GM19193 (cell line): Measurements from ENCODE around the gene SERPINB12.

ENCODE experiments used
- POLR2A ChIP-seq: IDR thresholded peaks from 4 replicates; pipeline ENCODE4 v1.6.1; 2011; ENCODE audit not compliant: insufficient read depth, insufficient read length; ENCODE audit errors: extremely low read depth

Gene SERPINB12, protein sequence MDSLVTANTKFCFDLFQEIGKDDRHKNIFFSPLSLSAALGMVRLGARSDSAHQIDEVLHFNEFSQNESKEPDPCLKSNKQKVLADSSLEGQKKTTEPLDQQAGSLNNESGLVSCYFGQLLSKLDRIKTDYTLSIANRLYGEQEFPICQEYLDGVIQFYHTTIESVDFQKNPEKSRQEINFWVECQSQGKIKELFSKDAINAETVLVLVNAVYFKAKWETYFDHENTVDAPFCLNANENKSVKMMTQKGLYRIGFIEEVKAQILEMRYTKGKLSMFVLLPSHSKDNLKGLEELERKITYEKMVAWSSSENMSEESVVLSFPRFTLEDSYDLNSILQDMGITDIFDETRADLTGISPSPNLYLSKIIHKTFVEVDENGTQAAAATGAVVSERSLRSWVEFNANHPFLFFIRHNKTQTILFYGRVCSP

DNA sequence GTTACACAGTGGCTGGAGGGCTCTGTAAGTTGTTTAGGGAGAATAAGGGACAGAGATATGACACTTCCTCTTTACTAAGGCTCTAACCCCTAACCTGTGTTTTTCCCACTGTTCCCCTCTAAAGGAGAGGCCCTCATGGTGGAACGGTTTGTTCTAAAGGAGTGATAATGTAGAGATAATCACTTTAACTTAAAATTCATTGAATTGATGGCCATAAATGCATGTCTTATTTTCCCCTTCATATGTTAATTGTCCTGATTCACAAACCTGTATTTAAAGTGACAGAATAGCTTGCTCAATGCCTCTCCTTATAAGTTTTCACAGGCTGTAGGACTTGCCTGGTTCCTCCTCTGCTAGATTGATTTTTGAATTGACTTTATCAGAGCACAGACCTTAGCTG is at the start of gene SERPINB12:
Gene SERPINB12, plus strand, starts transcription at position 301 of the 400 bp plus-strand sequence. CDS start 13,791 bp downstream, outside the sequence.
- TF ChIP-seq POLR2A, result no peak

DNA sequence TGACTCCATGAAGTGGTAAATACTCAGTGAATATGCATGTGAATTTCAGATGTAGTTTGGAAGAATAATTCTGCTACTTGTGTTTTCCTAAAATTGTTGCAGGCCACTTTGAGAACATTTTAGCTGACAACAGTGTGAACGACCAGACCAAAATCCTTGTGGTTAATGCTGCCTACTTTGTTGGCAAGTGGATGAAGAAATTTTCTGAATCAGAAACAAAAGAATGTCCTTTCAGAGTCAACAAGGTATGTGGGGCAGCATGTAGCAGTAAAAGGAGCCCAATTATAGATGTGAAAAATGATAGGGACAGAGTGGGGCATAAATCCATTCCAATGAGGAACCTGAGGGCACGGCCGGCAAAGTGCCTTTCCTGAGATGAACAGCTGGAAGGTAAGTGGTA is 49.3 kb upstream of the SERPINB12 start:
- TF ChIP-seq POLR2A, result no peak

DNA sequence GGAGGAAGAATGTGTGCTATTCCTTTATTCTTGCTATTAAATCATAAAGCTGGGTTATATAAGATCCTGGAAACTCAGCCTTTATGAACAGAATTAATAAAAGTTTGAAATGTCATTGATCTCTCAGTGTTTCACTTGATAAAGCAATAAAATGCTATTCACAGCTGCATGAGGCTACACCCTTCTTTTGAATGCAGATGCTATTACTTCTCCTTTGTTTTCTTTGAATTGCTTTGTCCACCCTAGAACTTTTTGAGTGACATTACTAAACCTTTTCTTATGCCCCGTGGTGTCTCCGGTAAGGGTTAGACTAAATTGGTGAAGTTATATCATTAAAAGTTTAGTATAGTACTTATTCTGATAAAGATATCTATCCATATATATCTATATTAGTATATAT is 46.5 kb upstream of the SERPINB12 start:
- no peak for TF ChIP-seq POLR2A

DNA sequence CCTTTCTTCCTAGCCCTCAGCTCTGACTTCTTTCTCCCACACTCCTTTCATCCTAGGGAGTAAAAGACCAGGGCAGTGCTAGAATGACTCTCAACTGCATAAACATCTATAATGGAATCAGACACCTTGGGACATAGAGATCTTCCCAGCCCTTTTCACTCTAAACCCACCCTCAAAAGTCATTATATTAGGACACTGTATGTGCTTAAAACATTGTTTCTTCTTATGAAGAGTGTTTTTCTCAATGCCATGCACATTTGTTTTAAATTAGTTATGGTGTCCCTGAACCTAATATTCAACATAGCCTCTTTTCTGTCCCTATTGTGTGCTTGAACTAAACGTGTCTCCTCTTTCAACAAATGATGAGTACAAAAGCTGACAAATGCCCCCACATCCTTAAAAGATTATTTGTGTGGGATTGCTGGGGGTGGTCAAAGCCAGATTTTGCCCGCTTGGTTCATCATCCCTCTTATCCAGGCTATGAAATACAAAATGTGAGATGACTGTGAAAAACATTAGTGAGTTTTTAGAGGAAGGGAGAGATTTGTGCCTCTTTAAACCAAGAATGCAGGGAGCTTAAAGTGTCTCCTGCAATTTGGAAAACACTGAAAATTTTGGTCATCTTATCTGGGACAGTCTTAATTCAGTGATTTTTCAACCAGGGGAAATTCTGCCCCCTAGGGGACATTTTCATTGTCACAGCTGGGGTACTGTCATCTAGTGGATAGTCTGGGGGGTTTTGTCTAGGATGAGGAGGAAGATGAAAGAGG is 36.4 kb upstream of the SERPINB12 start:
- TF ChIP-seq POLR2A, result no peak

DNA sequence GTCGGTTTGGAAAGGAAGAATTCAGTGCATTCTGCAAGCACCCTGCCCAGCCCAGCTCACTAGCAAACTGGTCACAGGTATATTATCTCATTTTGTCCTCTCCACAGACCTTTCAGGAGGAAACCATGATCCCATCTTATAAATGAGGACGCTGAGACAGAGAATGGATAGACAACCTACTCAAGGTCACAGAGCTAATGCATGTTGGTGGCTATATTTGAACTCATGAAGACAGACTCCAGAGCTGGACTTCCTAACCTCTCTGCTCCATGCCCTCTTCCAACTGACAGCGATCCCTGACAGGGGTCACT is 35.9 kb upstream of the SERPINB12 start:
- TF ChIP-seq POLR2A, result no peak

DNA sequence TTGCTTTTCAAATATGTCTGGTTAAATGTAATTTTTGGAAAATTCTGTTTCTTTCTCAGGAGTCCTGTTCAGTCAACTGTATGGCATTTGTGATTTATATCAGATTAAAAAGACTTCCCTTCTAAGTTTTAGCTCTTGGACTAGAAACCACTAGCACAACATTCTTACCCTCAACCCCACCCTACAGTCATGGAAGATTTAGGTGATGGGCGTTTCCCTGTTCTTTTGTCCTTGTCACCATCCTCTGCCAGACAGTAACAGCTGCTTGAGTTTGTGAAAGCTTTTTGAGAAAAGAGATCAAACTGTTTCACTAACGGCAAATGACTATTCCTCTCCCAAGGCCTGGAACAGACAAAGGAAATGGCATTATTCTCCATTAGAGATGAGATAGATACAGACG is 33.6 kb upstream of the SERPINB12 start:
- no peak for TF ChIP-seq POLR2A

DNA sequence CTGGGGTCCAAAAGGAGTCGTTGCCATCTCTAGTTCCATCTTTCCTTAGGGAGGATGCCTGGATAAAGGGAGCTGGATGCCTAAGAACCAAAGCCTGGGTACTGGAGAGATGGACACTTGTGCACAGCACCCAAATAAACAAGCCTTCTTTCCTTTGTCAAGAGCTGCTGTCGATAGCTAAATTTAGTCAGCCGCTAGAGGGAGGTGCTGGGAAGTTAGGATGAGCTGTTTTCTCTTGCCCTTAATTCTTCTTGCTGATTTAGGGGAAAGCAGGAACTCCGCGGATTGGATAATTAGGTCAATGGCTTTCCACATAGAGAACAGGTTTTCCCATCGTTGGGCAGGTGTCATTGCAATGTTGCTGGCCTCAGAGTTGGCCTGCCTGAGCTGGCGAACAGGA is 30.9 kb upstream of the SERPINB12 start:
- no peak for TF ChIP-seq POLR2A

DNA sequence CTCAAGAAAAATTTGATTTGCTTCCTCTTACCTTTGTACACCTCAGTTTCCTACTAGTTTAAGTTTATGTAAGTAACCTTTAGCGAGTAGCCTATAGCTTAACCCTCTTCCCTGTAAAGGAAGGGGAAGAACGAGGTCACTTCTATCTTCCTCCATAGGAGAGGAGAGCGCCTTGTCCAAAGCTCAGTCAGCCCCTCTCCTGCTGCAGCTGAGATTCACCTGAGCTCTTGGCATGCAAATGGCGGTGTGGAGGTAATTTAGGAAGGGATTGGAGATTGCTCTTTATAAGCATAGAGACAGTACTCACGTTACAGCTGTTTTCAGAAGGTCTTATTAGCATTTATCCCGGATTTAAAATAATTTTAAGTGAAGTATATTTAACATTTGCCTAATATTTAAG is 27.8 kb upstream of the SERPINB12 start:
- TF ChIP-seq POLR2A, result no peak

DNA sequence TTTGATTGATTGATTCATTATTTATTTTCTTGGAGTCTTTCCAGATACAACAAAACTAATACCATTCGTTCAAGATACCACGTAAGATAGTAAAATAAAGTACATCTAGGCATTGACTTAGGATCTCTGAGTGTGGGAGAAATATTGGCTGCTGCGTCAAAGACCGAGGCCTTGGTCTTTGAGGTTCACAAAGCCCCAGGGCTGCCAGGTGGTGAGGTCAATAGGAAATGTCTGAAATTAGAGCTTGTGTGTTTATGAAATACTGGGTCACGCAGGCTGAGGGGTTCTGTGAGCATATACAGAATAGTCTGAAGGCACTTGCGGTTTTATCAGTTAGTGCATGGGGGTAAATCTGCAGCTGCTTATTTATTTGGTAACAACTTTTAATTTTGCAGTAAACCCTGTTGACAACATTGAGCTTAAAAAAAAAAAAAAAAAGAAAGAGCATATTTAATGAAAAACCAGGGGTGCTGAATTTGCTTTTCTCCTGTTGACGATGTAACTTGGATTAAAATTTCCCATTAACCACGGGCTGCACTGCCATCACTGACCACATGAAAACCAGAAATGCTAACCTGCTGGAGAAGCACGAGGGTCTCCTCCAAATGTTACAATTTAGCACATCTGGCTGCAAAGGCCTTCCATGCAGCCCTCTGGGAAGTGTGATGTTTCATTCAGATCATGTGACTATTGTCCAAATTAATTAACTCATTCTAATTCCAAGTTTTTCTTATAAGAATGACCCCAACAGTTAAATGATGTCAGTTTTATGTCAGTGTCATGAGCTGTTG is 27.1 kb upstream of the SERPINB12 start:
- TF ChIP-seq POLR2A, result no peak

DNA sequence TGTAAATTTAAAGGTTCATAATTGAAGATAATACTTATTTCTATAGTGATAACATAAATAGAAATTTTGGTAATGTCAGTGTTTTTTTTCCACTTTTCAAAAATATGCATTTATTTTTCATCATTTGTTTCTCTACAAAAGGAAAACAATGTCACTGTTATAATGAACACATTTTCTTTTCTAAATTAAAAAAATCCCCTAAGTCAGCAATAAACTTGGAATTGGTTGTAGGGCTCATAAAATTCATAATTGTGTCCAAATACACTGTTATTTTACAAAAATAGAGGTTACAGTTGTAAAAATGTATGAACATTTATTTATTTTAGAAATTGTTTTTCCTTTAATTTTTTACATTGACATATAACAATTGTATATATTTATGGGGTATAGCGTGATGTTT is 26.4 kb upstream of the SERPINB12 start:
- no peak for TF ChIP-seq POLR2A

DNA sequence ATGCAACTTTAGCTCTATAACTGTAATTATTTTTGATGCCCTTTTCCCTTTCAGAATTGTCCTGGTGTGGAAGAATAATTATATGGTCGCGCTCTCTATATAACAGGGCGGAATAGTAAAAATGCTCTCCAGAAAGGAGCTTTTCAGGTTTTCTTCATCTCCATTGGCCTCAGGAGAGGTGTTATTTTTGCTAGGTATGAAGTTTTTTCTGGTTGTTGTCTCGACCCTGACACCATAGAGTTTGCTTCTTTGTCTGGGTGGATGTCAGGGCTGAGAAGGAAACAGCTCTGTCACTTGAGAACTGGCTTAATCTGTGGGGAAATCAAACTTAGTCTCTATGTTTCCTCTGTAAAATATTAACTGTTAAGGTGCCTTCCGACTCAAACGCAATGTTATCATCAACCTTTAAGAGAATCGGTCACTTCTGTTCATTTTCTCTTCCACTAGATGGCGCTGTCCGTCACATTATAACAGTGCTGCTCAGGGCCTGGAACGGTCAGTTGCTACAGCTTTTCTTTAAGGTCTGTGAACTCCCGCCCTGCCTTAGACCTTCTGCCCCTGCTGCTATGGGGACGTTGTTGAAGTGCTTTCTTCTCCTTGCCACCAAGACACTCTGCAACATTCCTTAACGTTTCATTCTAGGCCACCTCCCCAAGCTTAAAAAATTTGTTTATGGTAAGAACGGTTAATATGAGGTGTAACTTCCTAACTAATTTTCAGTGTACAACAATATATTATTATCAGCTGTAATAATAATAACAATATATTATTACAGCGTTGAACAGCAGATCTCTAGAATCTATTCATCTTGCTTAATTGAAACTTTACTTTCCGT is 23.8 kb upstream of the SERPINB12 start:
- TF ChIP-seq POLR2A, result no peak

DNA sequence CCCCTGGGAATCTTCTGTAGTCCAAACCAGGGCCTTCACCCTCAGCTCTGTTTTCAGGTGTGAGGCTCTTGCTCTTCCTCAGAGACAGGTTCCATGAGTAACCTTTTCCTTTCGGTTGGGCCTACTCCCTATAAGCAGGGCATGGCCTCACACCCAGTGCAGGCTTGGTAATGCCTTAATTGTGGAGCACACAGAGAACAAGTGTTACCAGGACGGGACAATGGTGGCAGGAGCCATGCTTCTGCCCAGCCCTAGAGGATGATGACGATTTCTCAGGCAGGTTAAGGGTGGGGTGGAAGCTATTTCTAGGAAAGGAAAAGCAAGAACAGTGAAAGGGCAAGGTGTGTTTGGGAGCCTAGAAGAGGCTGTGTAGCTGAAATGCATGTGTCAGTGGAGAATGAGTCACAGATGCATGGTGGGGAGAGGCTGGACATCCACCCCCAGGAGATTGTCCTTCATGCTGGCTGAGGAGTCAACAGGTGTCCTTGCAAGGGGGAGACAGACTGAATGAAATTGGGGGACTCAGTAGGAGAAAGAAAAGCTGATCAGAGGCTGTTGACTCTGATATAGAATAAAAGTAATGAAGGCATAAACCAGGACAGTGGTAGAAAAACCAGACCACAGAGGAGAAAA is 22.0 kb upstream of the SERPINB12 start:
- TF ChIP-seq POLR2A, result no peak

DNA sequence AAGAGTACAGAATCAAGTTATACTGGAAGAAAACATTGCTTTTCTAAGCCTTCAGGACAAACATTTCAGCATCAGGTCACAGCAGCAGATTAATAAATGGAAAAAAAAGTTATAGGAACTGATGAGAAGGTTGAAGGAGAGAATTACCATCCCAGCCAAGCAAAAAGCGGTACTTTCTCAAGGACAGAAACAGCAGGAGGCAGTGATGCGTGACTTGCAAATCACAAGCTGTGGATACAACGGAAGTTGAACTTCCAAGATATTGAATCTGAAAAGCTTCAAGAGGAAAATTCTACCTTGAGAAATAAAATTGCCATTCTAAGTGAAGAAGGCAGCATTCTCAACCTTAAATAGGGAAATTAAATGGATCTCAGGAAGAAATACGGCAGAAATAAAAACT is 18.5 kb upstream of the SERPINB12 start:
- TF ChIP-seq POLR2A, result no peak

DNA sequence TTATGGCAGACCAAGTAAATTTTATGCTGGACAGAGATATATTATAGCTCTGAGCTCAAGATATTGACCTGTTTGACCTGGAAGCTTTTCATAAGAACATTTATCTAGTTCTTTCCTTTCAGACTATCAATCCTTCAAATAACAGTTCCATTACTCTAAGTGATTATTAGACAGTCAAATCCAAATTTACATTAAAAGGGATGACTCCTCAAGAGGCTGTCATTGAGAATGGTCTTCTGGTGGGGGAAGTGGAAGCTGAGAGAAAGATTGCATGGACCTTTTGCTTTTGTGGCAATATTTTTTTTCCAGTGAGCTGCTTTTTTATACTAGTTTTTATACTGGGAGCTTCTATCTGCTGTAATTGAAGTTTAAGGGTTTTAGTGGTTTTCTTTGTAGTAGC is 14.9 kb upstream of the SERPINB12 start:
- TF ChIP-seq POLR2A, result no peak
